SU-DHL-6 (cell line): ENCODE data around the gene GNB3.

ENCODE experiments used
- H2AFZ ChIP-seq: fragments of 200-600 bp; sonication (generic); 2 replicates; pipeline ENCODE4 v1.6.1; 2014; ENCODE audit warnings: low read depth, mild to moderate bottlenecking, moderate library complexity, mixed read lengths, antibody characterized with exemption, low read length; ENCODE audit not compliant: severe bottlenecking
- H3F3A ChIP-seq: fragments of 200-600 bp; shearing (Covaris generic); 2 replicates; pipeline ENCODE4 v1.6.0; 2016; ENCODE audit warnings: antibody characterized with exemption, mild to moderate bottlenecking; ENCODE audit not compliant: insufficient read depth
- H3K27ac ChIP-seq: fragments of 200-600 bp; sonication (generic); 2 replicates; pipeline ENCODE4 v1.5.1; 2016; ENCODE audit warnings: low read depth, mild to moderate bottlenecking, low read length, moderate library complexity, mixed read lengths
- H3K27me3 ChIP-seq: fragments of 200-600 bp; sonication (generic), shearing (Covaris generic); 2 replicates; pipeline ENCODE4 v1.6.0; 2014; ENCODE audit warnings: mild to moderate bottlenecking, low read length
- H3K36me3 ChIP-seq: fragments of 200-600 bp; sonication (generic); 2 replicates; pipeline ENCODE4 v1.6.1; 2014; ENCODE audit warnings: mild to moderate bottlenecking, low read length, mixed read lengths
- H3K4me2 ChIP-seq: fragments of 300-600, 200-600 bp; shearing (Covaris generic), sonication (generic); 2 replicates; pipeline ENCODE4 v1.6.0; 2014; ENCODE audit warnings: low read length, low read depth, mild to moderate bottlenecking; ENCODE audit not compliant: poor library complexity, severe bottlenecking
- H3K4me3 ChIP-seq: fragments of 200-600 bp; sonication (generic); 2 replicates; pipeline ENCODE4 v1.5.1; 2014; ENCODE audit warnings: antibody characterized with exemption, low read length, mild to moderate bottlenecking, mixed read lengths; ENCODE audit not compliant: insufficient read depth, poor library complexity, severe bottlenecking
- H3K79me2 ChIP-seq: fragments of 200-600 bp; sonication (generic); 2 replicates; pipeline ENCODE4 v1.6.1; 2014; ENCODE audit warnings: mild to moderate bottlenecking, low read length, moderate library complexity; ENCODE audit not compliant: insufficient read depth
- H3K9ac ChIP-seq: fragments of 200-600 bp; sonication (generic); 2 replicates; pipeline ENCODE4 v1.7.0; 2014; ENCODE audit warnings: mild to moderate bottlenecking, low read length
- H3K9me2 ChIP-seq: fragments of 200-600 bp; sonication (generic); replicated peaks from 2 replicates; pipeline ENCODE4 v1.6.1; 2014; ENCODE audit warnings: low read length; ENCODE audit not compliant: insufficient read depth
- H3K9me3 ChIP-seq: fragments of 200-600 bp; sonication (generic); 2 replicates; pipeline ENCODE4 v1.6.1; 2014; ENCODE audit warnings: low read length, mixed read lengths; ENCODE audit not compliant: insufficient read depth
- H4K20me1 ChIP-seq: fragments of 200-600 bp; sonication (generic); 2 replicates; pipeline ENCODE4 v1.6.1; 2014; ENCODE audit warnings: low read depth, mild to moderate bottlenecking, antibody characterized with exemption, low read length, moderate library complexity, mixed read lengths
- CTCF ChIP-seq: fragments of 200-600 bp; sonication (generic); IDR thresholded peaks from one replicate; pipeline ENCODE4 v1.5.1; 2017; ENCODE audit warnings: antibody characterized with exemption, mild to moderate bottlenecking, low read length, moderate library complexity; ENCODE audit not compliant: insufficient read depth, poor library complexity, severe bottlenecking
- EZH2phosphoT487 ChIP-seq: fragments of 200-600 bp; sonication (generic), shearing (Covaris generic); conservative IDR thresholded peaks from 2 replicates; pipeline ENCODE4 v1.6.1; 2018; ENCODE audit warnings: mild to moderate bottlenecking, antibody characterized with exemption, low read length, moderate library complexity, mixed read lengths

The GNB3 gene

GRCh38 chr12:6807170-6807569 lies 33.6 kb upstream of the GNB3 start:
- Histone ChIP-seq H3K9ac (no peak overlapping the region), H3K4me3 (no peak overlapping the region), H3F3A (no peaks in the 10 kb centered on the region), H3K4me2 (no peak overlapping the region), H2AFZ (no peak overlapping the region), H3K79me2 (no peaks in the 10 kb centered on the region), H3K36me3 (no peaks in the 10 kb centered on the region), H3K27me3 (no peaks in the 10 kb centered on the region), H4K20me1 (no peaks in the 10 kb centered on the region), H3K9me2 (no peaks in the 10 kb centered on the region), H3K9me3 (no peaks in the 10 kb centered on the region), H3K27ac (no peak overlapping the region)
- TF ChIP-seq CTCF, result no peak
- no peak for TF ChIP-seq EZH2phosphoT487

GRCh38 chr12:6809056-6809455 lies 31.7 kb upstream of the GNB3 start:
- Histone ChIP-seq H2AFZ (no peak overlapping the region), H3K9me2 (no peaks in the 10 kb centered on the region)

GRCh38 chr12:6810758-6811157 lies 30.0 kb upstream of the GNB3 start:
- Histone ChIP-seq H2AFZ (no peak overlapping the region), H3K4me2 (no peak overlapping the region), H4K20me1 (no peaks in the 10 kb centered on the region), H3K9ac (no peak overlapping the region), H3K9me2 (no peaks in the 10 kb centered on the region), H3K9me3 (no peaks in the 10 kb centered on the region), H3K36me3 (no peaks in the 10 kb centered on the region), H3K4me3 (no peak overlapping the region), H3F3A (no peaks in the 10 kb centered on the region), H3K27me3 (no peaks in the 10 kb centered on the region), H3K27ac (no peak overlapping the region), H3K79me2 (no peaks in the 10 kb centered on the region)
- TF ChIP-seq EZH2phosphoT487 (no peak), CTCF (no peak)

More at GRCh38 chr12:6809056-6809455, 31.7 kb upstream of the GNB3 start:
- Histone ChIP-seq H3K27me3 (no peaks in the 10 kb centered on the region), H3F3A (no peaks in the 10 kb centered on the region), H3K4me3 (no peak overlapping the region), H3K27ac (no peak overlapping the region), H3K36me3 (no peaks in the 10 kb centered on the region), H3K9ac (no peak overlapping the region), H3K9me3 (no peaks in the 10 kb centered on the region), H4K20me1 (no peaks in the 10 kb centered on the region), H3K79me2 (no peaks in the 10 kb centered on the region), H3K4me2 (no peak overlapping the region)
- TF ChIP-seq EZH2phosphoT487 (no peak), CTCF (no peak)

- Histone ChIP-seq H3K9ac (no peak overlapping the region), H3F3A (no peaks in the 10 kb centered on the region), H3K27ac (no peak overlapping the region), H3K36me3 (no peaks in the 10 kb centered on the region), H3K4me2 (no peak overlapping the region), H3K4me3 (no peak overlapping the region), H3K9me3 (no peaks in the 10 kb centered on the region), H3K27me3 (no peaks in the 10 kb centered on the region), H3K9me2 (no peaks in the 10 kb centered on the region), H2AFZ (no peak overlapping the region), H4K20me1 (no peaks in the 10 kb centered on the region), H3K79me2 (no peaks in the 10 kb centered on the region)
- TF ChIP-seq CTCF (no peak), EZH2phosphoT487 (no peak)
Measured at GRCh38 chr12:6813363-6813762, 27.4 kb upstream of the GNB3 start.
